C4-2B (cell line): ENCODE results near the gene TMEM129.

Experiments
- ZFX ChIP-seq: fragments of 450-650 bp; IDR thresholded peaks from 2 replicates; pipeline ENCODE4 v1.6.1; 2017
- TF ChIP-seq, protein P1 (sequence below): fragments of 450-650 bp; conservative IDR thresholded peaks from 2 replicates; pipeline ENCODE4 v1.5.1; 2017; ENCODE audit warnings: mild to moderate bottlenecking

DNA sequence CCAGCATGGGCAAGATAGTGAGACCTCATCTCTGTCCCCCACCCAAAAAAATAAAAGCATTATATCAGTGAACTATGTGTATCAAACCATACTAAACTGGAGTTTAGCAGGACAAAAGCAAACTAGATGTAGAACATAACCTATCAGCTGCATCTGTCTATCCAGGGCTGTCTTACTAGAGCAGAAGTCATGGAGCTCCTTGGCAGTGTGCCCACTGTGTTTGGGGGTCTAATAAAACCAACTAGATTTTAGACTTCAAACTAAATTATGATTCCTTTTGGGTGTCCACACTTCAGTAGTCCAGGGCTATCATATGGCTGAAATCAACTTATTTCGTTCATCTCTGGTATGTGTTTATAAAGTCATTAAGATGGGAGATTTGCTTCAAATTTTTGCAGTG, 17.3 kb downstream of the TMEM129 start:
- TF ChIP-seq, protein P1, sequence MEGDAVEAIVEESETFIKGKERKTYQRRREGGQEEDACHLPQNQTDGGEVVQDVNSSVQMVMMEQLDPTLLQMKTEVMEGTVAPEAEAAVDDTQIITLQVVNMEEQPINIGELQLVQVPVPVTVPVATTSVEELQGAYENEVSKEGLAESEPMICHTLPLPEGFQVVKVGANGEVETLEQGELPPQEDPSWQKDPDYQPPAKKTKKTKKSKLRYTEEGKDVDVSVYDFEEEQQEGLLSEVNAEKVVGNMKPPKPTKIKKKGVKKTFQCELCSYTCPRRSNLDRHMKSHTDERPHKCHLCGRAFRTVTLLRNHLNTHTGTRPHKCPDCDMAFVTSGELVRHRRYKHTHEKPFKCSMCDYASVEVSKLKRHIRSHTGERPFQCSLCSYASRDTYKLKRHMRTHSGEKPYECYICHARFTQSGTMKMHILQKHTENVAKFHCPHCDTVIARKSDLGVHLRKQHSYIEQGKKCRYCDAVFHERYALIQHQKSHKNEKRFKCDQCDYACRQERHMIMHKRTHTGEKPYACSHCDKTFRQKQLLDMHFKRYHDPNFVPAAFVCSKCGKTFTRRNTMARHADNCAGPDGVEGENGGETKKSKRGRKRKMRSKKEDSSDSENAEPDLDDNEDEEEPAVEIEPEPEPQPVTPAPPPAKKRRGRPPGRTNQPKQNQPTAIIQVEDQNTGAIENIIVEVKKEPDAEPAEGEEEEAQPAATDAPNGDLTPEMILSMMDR = no peak
- no peak for TF ChIP-seq ZFX
